RWPE2 (cell line): Measurements from ENCODE around the gene NPRL2.

Experiments
- ATAC-seq: fragments of 200-7000 bp; cut with Tn5 transposase; 3 replicates; pipeline ENCODE4 v1.9.1; 2021; ENCODE audit warnings: low read depth
- DNase-seq: peaks from one replicate; pipeline ENCODE4 v3.0.0-alpha.2; 2020; ENCODE audit warnings: low spot score
- H3K27ac ChIP-seq: fragments of 450-650 bp; 2 replicates; pipeline ENCODE4 v1.5.1; 2017; ENCODE audit warnings: mild to moderate bottlenecking; ENCODE audit not compliant: poor library complexity, severe bottlenecking
- H3K27me3 ChIP-seq: fragments of 250-450 bp; sonication (Bioruptor Pico); 2 replicates; pipeline ENCODE4 v1.5.1; 2021; ENCODE audit warnings: mild to moderate bottlenecking, moderate library complexity; ENCODE audit not compliant: insufficient read depth, poor library complexity, severe bottlenecking
- H3K36me3 ChIP-seq: fragments of 250-450 bp; sonication (Bioruptor Pico); 2 replicates; pipeline ENCODE4 v1.5.1; 2020; ENCODE audit warnings: low read depth, mild to moderate bottlenecking, moderate library complexity
- H3K4me1 ChIP-seq: fragments of 250-450 bp; sonication (Bioruptor Pico); 2 replicates; pipeline ENCODE4 v1.5.1; 2021; ENCODE audit warnings: mild to moderate bottlenecking, moderate library complexity; ENCODE audit not compliant: insufficient read depth, poor library complexity, severe bottlenecking
- H3K4me3 ChIP-seq: fragments of 250-450 bp; sonication (Bioruptor Pico); 2 replicates; pipeline ENCODE4 v1.5.1; 2021; ENCODE audit warnings: mild to moderate bottlenecking, moderate library complexity; ENCODE audit not compliant: severe bottlenecking
- H3K9me3 ChIP-seq: fragments of 250-450 bp; sonication (Bioruptor Pico); 2 replicates; pipeline ENCODE4 v1.5.1; 2021; ENCODE audit warnings: mild to moderate bottlenecking, moderate library complexity; ENCODE audit not compliant: severe bottlenecking
- CTCF ChIP-seq: fragments of 450-650 bp; IDR thresholded peaks from one replicate; pipeline ENCODE4 v1.5.1; 2017; ENCODE audit warnings: mild to moderate bottlenecking, moderate library complexity; ENCODE audit not compliant: poor library complexity, severe bottlenecking

The NPRL2 gene

DNA sequence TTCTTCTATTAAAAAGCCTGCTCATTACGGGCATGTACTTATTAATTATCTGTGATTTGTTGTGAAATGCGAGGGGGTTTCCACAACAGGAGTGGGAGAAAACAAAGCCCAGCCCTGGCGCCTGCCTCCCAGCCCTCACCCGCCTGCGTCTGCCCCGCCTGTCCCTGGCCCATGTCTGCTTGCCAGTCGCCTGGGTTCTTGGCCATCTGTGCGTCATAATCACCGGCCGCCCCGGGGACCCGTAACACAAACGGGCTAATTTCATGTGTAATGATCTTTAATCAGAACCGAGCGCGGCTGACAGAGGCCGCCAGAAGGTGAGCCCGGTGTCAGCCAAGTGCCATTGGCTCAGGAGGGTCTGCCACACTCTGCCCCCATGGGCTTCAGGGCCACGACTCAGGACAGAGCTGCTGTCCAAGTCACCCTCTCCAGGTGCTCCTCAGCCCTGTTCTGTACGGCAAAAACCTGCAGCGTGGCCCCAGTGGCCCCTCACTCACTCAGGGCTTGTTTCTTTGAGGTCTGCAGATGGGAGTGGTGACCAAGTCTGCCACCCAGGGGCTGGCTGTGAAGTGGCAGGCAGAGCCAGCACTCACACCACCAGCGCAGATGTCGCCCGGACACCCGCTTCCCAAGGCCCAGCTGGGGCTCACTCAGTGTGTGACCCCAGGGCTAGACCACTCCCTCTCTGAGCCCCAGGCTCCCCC is 37.6 kb upstream of the NPRL2 start:
- Histone ChIP-seq H3K36me3 (no peaks in the 10 kb centered on the region), H3K27ac (no peak overlapping the region), H3K4me3 (no peak overlapping the region), H3K4me1 (no peaks in the 10 kb centered on the region), H3K27me3 (no peaks in the 10 kb centered on the region), H3K9me3 (no peaks in the 10 kb centered on the region)
- no peak for ATAC-seq
- TF ChIP-seq CTCF = peak; percentile 19
- DNase-seq = no peak

DNA sequence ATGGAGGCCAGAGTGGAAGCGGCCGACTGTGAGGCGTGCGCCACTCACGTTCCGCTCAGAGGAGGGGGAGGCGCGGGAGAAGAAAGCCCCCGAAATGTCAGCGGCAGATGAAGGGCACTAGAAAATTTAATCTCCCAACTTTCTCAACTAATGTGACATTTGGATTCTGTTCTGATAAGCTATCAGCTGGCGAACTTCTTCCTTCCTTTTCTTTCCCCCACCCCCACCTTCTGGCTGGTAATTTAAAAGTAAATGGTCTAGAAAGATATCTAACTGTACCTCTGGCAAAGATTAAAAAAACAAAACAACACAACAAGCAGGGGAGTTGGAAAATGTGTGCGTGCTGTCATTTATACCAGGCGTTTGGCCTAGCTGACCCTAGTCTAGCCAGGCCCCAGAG is 35.2 kb upstream of the NPRL2 start:
- no peak overlapping the region for H3K27ac ChIP-seq
- DNase-seq = no peak
- H3K27me3 ChIP-seq = no peaks in the 10 kb centered on the region

DNA sequence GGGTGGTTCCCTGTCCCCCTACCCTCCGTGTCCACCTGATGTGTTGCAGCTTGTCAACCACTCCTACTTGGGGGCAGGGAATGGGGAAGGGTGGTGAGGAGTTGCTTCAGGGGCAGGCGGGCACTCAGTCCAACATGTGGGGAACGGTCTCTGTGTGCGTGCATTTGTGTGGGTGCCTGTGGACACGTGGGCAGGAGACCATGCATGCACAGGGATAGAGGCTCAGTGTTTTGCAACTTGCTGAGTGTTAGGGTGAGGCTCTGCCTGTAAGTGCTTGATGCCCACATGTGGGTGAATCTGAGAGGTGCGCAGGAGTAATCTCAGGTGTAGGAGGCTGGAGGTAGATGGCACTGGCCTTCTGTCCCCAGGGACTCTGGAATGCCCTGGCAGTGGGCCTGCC is 33.2 kb upstream of the NPRL2 start:
- no peak overlapping the region for H3K4me3 ChIP-seq
- no peaks in the 10 kb centered on the region for H3K36me3 ChIP-seq
- TF ChIP-seq CTCF = no peak
- no peaks in the 10 kb centered on the region for H3K4me1 ChIP-seq
- H3K9me3 ChIP-seq = no peaks in the 10 kb centered on the region
- DNase-seq = no peak
- H3K27me3 ChIP-seq = no peaks in the 10 kb centered on the region
- peak; percentile 37; the same call in 1 of the 3 replicates for ATAC-seq
- H3K27ac ChIP-seq = no peak overlapping the region

More for the DNA sequence above, 35.2 kb upstream of the NPRL2 start:
- Histone ChIP-seq H3K36me3 (no peaks in the 10 kb centered on the region), H3K4me1 (no peaks in the 10 kb centered on the region), H3K9me3 (no peaks in the 10 kb centered on the region), H3K4me3 (no peak overlapping the region)
- TF ChIP-seq CTCF = no peak
- ATAC-seq = no peak

DNA sequence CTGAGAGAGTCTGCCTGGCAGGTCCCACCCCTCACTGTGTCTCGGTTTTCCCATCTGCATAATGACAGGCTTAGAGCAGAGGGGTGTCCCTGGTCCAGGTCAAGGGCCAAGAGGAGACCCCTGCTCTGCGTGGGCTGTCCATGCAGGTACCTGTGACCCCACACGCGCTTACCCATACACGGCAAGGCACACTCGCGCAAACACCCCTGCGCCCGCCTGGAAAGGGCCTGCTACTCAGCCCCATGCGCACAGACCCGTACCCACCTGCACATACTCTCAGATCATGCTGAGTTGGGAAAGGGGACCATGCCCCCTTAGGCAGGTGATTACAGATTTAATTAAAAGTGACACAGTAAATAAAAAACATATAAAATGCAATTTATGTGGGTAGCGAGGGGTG is 32.1 kb upstream of the NPRL2 start:
- no peaks in the 10 kb centered on the region for H3K4me1 ChIP-seq

More for the DNA sequence above, 32.1 kb upstream of the NPRL2 start:
- no peak for TF ChIP-seq CTCF
- Histone ChIP-seq H3K27me3 (no peaks in the 10 kb centered on the region), H3K4me3 (no peak overlapping the region), H3K9me3 (no peaks in the 10 kb centered on the region), H3K36me3 (no peaks in the 10 kb centered on the region), H3K27ac (no peak overlapping the region)
- ATAC-seq (no peak), DNase-seq (no peak)
